Stimulated activated CD4-positive, alpha-beta T cell treated with anti-CD3 and anti-CD28 coated beads, Interleukin-2, amount 100 ng/mL, for 48 hours (primary cell): Measurements from ENCODE around the gene ZNF786.

Source experiments
- DNase-seq, 2 donors: peaks; one replicate each; pipeline ENCODE4 v3.0.0-alpha.2; 2020

Gene ZNF786

GRCh38 chr7:149027611-149028345 lies 62.7 kb downstream of the ZNF786 start:
- DNase-seq: no peak

GRCh38 chr7:149027055-149027454 lies 63.5 kb downstream of the ZNF786 start:
- DNase-seq: no peak

- DNase-seq: no peak
Measured at GRCh38 chr7:149023662-149024061, 66.9 kb downstream of the ZNF786 start.

GRCh38 chr7:149022756-149023360 lies 67.7 kb downstream of the ZNF786 start:
- DNase-seq: no peak

- DNase-seq: no peak
Measured at GRCh38 chr7:149021725-149022062, 68.8 kb downstream of the ZNF786 start.

GRCh38 chr7:149020483-149020882 lies 70.0 kb downstream of the ZNF786 start:
- no peak for DNase-seq
